Measurements from ENCODE around the gene UCP3.

UCP3 gene

DNA sequence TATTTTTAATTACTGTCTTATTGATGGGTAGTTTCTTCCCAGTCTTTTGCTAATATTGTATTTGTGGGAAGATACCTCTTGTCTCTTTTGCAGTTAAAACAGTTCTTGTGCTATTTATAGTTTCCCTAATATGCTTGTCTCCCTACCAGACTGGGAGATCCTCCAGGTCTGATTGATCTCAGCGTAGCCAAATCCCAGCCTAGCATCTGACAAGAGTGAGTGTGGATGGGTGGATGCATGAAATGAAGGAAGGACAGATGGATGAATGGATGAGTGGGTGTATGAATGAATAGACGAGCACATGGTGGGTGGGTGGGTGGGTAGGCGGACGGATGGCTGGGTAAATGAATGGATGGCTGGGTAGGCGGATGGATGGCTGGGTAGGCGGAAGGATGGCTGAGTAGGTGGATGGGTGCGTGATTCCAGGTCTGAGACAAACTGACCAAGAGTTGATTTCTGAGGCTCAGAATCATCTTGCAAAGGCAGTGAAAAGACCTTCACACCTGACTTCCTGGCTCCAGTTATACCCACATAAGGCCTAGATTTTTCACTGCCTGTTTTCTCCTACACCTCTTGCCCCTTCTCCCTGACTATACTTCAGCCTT lies 46.7 kb downstream of the UCP3 start:
- Mint-ChIP-seq H3K27ac (no peak overlapping the region), H3K27me3 (ENCODE audit: low read depth, poor library complexity) (peaks cover 12% of the 10 kb centered on the region)

GRCh38 chr11:73961321-73961720 lies 47.6 kb downstream of the UCP3 start:
- Mint-ChIP-seq H3K36me3 (ENCODE audit: low read depth) (no peaks in the 10 kb centered on the region), H3K27ac (no peak overlapping the region), H3K9me3 (no peaks in the 10 kb centered on the region), H3K4me1 (peaks cover 38% of the 10 kb centered on the region), H3K4me3 (no peak overlapping the region), H3K27me3 (ENCODE audit: low read depth, poor library complexity) (peaks cover 12% of the 10 kb centered on the region)
- no peak for DNase-seq
- TF ChIP-seq, protein P1, sequence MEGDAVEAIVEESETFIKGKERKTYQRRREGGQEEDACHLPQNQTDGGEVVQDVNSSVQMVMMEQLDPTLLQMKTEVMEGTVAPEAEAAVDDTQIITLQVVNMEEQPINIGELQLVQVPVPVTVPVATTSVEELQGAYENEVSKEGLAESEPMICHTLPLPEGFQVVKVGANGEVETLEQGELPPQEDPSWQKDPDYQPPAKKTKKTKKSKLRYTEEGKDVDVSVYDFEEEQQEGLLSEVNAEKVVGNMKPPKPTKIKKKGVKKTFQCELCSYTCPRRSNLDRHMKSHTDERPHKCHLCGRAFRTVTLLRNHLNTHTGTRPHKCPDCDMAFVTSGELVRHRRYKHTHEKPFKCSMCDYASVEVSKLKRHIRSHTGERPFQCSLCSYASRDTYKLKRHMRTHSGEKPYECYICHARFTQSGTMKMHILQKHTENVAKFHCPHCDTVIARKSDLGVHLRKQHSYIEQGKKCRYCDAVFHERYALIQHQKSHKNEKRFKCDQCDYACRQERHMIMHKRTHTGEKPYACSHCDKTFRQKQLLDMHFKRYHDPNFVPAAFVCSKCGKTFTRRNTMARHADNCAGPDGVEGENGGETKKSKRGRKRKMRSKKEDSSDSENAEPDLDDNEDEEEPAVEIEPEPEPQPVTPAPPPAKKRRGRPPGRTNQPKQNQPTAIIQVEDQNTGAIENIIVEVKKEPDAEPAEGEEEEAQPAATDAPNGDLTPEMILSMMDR (IDR thresholded peaks at IDR 0.05) = no peak

More for the DNA sequence above, 46.7 kb downstream of the UCP3 start:
- no peak overlapping the region for H3K4me3 Mint-ChIP-seq
- H3K36me3 Mint-ChIP-seq (ENCODE audit: low read depth) = no peaks in the 10 kb centered on the region
- TF ChIP-seq, protein P1 (IDR thresholded peaks at IDR 0.05) = no peak
- peaks cover 30% of the 10 kb centered on the region for H3K4me1 Mint-ChIP-seq
- no peak for DNase-seq
- no peaks in the 10 kb centered on the region for H3K9me3 Mint-ChIP-seq

DNA sequence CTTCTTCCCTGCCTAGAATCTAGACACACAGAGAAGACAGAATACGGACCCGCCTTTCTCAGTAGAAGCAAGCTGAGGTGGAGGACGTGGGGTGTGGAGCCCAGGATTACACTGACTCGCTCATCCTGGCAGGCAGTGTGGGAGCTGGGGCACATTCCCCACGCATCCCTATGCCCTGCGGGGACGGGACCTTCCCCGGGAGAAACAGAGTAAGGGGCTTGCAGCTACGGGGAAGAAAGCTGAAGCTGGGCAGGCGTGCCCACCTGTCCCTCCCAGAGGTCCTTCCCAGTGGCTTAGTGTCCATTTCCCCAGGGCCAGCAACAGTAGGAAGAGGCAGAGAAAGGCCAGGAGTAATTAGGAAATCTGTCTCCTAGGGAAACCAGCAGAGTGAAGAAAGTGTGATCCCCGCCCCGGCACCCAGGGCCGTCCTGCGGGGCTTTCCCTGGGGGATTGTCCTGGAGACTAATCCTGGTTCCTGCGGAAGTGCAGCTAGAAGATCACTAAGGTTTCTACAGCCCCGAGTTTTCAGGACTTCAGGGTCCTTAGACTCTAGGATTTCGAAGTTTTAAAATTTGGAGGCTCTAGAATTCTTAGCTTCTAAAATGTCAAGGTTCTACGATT lies 50.3 kb downstream of the UCP3 start:
- TF ChIP-seq, protein P1 (IDR thresholded peaks at IDR 0.05) = no peak
- H3K4me3 Mint-ChIP-seq = no peak overlapping the region
- H3K36me3 Mint-ChIP-seq (ENCODE audit: low read depth) = no peaks in the 10 kb centered on the region
- H3K4me1 Mint-ChIP-seq = peaks cover 30% of the 10 kb centered on the region
- H3K27me3 Mint-ChIP-seq (ENCODE audit: low read depth, poor library complexity) = peaks cover 19% of the 10 kb centered on the region
- no peak for DNase-seq
- H3K27ac Mint-ChIP-seq = peak overlapping the region; percentile 57
- no peaks in the 10 kb centered on the region for H3K9me3 Mint-ChIP-seq

GRCh38 chr11:73957654-73958361 lies 51.1 kb downstream of the UCP3 start:
- H3K36me3 Mint-ChIP-seq (ENCODE audit: low read depth) = no peaks in the 10 kb centered on the region
- TF ChIP-seq, protein P1 (IDR thresholded peaks at IDR 0.05) = no peak
- DNase-seq = no peak
- peak overlapping the region; percentile 57 for H3K27ac Mint-ChIP-seq
- H3K4me3 Mint-ChIP-seq = no peak overlapping the region
- H3K4me1 Mint-ChIP-seq = peaks cover 38% of the 10 kb centered on the region
- peaks cover 22% of the 10 kb centered on the region for H3K27me3 Mint-ChIP-seq (ENCODE audit: low read depth, poor library complexity)
- H3K9me3 Mint-ChIP-seq = no peaks in the 10 kb centered on the region

DNA sequence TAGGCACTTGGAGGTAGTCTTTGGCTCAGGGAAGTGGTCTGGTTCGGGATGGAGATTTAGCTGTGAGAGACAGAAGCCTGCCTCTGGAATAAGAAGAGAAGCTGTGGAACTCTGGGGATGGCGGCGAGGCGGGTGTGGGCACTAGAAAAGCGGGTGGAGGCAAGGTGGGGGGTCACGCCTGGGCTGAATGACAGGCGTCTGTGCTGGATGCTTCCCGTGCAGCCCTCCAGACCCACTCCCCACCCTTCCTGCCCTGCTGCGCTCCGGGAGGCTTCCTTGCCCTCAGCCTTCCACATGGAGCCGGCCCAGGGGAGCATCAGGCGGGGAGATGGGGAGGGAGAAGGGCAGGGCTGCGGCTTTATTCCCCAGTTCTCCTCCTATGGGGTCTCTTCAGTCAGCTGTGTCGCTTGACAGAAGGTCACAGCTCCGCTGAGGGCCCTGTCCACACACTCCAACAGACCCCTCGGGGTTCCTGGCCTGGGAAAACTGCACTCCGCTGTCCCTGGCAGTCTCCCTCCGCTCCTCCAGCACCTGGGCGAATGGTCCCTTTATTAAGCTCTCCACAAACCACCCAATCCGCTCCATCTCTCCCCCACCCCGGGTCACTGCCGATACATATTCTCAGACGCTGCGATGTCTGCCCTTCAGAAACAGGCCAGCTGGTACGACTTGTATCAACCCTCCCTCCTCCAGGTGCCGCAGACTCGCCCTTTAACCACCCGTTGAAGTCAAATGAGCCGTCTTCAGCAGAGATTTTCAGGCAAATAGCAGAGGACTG lies 51.8 kb downstream of the UCP3 start:
- Mint-ChIP-seq H3K27me3 (ENCODE audit: low read depth, poor library complexity) (peaks cover 15% of the 10 kb centered on the region), H3K27ac (peak overlapping the region; percentile 50), H3K4me1 (peaks cover 46% of the 10 kb centered on the region), H3K4me3 (no peak overlapping the region), H3K9me3 (no peaks in the 10 kb centered on the region), H3K36me3 (ENCODE audit: low read depth) (no peaks in the 10 kb centered on the region)
- TF ChIP-seq, protein P1 (IDR thresholded peaks at IDR 0.05) = no peak
- DNase-seq = no peak
